SK-N-SH treated with all-trans-retinoic acid at 6 μM for 48 hours (cell line): Measurements from ENCODE around the gene KRT25.

Source experiments
- ARNTL ChIP-seq: fragments of 450-650 bp; formaldehyde crosslinking; IDR thresholded peaks from 2 replicates; pipeline ENCODE4 v1.5.0; 2020; ENCODE audit warnings: low read depth, mild to moderate bottlenecking, moderate library complexity, borderline replicate concordance
- PPARA ChIP-seq: fragments of 250-450 bp; sonication (Bioruptor Pico); IDR thresholded peaks from 2 replicates; pipeline ENCODE4 v1.5.0; 2020; ENCODE audit warnings: mild to moderate bottlenecking, borderline replicate concordance
- ZFP3 ChIP-seq: fragments of 250-450 bp; sonication (Bioruptor Pico); IDR thresholded peaks from 2 replicates; pipeline ENCODE4 v1.5.0; 2020; ENCODE audit warnings: mild to moderate bottlenecking, moderate library complexity
- ZFP30 ChIP-seq: fragments of 450-650 bp; formaldehyde crosslinking; IDR thresholded peaks from 2 replicates; pipeline ENCODE4 v1.5.0; 2022; ENCODE audit warnings: mild to moderate bottlenecking, moderate library complexity
- ZNF8 ChIP-seq: fragments of 450-650 bp; formaldehyde crosslinking; IDR thresholded peaks from 2 replicates; pipeline ENCODE4 v1.5.0; 2020; ENCODE audit warnings: mild to moderate bottlenecking, moderate library complexity
- TF ChIP-seq, protein P1 (sequence below): fragments of 250-450 bp; sonication (Bioruptor Pico); IDR thresholded peaks from 2 replicates; pipeline ENCODE4 v1.8.0; 2020; ENCODE audit warnings: mild to moderate bottlenecking, moderate library complexity, borderline replicate concordance
- TF ChIP-seq, protein P2 (sequence below): fragments of 250-450 bp; sonication (Bioruptor Pico); IDR thresholded peaks from 2 replicates; pipeline ENCODE4 v1.5.1; 2020; ENCODE audit warnings: low read depth, mild to moderate bottlenecking, moderate library complexity

DNA sequence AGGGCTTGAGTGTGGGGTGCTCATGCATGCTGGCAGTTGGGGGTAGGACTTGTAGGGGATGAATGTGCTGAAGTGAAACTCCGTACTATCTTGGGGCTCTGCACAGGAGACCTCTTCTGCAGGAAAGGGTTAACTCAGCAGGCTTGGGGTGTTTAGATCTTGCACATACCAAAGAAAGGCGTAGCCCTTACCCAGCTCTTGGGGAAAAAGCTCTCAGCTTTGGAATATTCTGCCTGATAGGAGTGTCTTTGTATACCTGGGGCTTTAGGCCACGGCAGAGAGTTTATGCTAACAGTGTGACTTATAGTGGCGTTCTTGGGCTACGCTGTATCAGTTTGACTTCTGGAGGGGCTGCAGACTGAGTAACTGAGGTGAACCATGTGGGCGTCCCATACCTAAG, 21.1 kb downstream of the KRT25 start:
- TF ChIP-seq ZNF8 (CRISPR knock-in tag) (no peak), ZFP3 (CRISPR knock-in tag) (no peak), ARNTL (CRISPR knock-in tag) (no peak), PPARA (no peak), ZFP30 (CRISPR knock-in tag) (no peak)
- TF ChIP-seq, protein P1, sequence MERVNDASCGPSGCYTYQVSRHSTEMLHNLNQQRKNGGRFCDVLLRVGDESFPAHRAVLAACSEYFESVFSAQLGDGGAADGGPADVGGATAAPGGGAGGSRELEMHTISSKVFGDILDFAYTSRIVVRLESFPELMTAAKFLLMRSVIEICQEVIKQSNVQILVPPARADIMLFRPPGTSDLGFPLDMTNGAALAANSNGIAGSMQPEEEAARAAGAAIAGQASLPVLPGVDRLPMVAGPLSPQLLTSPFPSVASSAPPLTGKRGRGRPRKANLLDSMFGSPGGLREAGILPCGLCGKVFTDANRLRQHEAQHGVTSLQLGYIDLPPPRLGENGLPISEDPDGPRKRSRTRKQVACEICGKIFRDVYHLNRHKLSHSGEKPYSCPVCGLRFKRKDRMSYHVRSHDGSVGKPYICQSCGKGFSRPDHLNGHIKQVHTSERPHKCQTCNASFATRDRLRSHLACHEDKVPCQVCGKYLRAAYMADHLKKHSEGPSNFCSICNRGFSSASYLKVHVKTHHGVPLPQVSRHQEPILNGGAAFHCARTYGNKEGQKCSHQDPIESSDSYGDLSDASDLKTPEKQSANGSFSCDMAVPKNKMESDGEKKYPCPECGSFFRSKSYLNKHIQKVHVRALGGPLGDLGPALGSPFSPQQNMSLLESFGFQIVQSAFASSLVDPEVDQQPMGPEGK (CRISPR knock-in tag) = no peak
- TF ChIP-seq, protein P2, sequence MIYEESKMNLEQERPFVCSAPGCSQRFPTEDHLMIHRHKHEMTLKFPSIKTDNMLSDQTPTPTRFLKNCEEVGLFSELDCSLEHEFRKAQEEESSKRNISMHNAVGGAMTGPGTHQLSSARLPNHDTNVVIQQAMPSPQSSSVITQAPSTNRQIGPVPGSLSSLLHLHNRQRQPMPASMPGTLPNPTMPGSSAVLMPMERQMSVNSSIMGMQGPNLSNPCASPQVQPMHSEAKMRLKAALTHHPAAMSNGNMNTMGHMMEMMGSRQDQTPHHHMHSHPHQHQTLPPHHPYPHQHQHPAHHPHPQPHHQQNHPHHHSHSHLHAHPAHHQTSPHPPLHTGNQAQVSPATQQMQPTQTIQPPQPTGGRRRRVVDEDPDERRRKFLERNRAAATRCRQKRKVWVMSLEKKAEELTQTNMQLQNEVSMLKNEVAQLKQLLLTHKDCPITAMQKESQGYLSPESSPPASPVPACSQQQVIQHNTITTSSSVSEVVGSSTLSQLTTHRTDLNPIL (CRISPR knock-in tag) = no peak
